Fibroblast of lung (primary cell): Measurements from ENCODE around the gene CARHSP1.

ENCODE experiments used
- CTCF ChIP-seq, 2 donors: IDR thresholded peaks in 1 of 2; conservative IDR thresholded peaks in 1 of 2; 1 replicate in 1 of 2; 2 replicates in 1 of 2; pipeline ENCODE4 v1.5.1; 2011 to 2012; ENCODE audit warnings: low read length in 2 of 2, control low read depth in 1 of 2, inconsistent platforms in 1 of 2, low read depth in 1 of 2, mild to moderate bottlenecking in 1 of 2
- EZH2 ChIP-seq: IDR thresholded peaks from 2 replicates; pipeline ENCODE4 v1.5.1; 2012; ENCODE audit warnings: low read length, control low read depth, mild to moderate bottlenecking; ENCODE audit errors: missing control alignments

DNA sequence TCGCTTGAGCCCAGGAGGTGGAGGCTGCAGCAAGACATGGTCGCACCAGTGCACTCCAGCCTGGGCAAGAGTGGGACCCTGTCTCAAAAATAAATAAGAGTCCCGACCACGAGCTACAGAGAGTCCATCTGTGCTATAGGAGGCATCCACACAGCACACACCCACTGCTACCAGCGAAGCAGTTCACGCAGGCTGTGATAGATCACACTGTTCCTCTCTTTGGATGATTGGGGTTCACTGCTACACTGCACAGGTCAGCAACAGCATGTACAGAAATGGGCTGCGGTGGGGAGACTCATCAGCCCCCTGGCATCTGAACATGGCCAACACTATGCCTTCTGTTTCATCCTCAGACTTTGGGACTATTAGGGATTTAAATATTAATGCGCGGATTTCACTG is 37.4 kb downstream of the CARHSP1 start:
- TF ChIP-seq CTCF (conservative IDR thresholded peaks at IDR 0.05 in 1 of 2, IDR thresholded peaks at IDR 0.05 in 1 of 2; ENCODE audit: low read depth in 1 of 2, low read length in 2 of 2) (no peak), EZH2 (no peak)
